Astrocyte (in vitro differentiated cells and primary cell): ENCODE results near the gene CISD1.

Experiments used
- EZH2 ChIP-seq: IDR thresholded peaks from 2 replicates; pipeline ENCODE4 v1.6.1; 2012; ENCODE audit warnings: mild to moderate bottlenecking, low read length, inconsistent platforms; ENCODE audit not compliant: insufficient read depth
- TF ChIP-seq, protein P1 (sequence below): IDR thresholded peaks from 2 replicates; pipeline ENCODE4 v1.5.1; 2011; ENCODE audit warnings: low read depth, mild to moderate bottlenecking, inconsistent platforms, low read length, moderate library complexity; ENCODE audit not compliant: insufficient read depth

DNA sequence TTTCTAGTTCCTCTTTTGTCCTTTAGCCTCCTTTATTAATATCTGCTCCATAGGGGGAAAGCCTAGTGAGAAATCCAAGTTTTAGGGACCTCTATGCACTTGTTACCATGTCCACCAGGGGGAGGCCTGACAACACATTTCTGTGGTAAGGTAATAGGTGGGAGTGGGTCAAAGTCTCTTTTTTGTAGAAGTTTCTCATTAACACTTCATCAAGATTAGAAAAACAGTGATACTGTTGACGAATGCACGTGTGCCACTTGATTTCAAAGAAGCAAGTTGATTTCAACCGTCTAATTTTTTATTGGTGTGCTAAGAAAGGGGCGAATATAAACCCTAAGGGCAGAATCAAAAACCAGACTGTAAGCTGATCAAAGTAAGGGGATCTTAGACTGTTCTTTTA is 30.6 kb downstream of the CISD1 start:
- no peak for TF ChIP-seq EZH2
- TF ChIP-seq, protein P1, sequence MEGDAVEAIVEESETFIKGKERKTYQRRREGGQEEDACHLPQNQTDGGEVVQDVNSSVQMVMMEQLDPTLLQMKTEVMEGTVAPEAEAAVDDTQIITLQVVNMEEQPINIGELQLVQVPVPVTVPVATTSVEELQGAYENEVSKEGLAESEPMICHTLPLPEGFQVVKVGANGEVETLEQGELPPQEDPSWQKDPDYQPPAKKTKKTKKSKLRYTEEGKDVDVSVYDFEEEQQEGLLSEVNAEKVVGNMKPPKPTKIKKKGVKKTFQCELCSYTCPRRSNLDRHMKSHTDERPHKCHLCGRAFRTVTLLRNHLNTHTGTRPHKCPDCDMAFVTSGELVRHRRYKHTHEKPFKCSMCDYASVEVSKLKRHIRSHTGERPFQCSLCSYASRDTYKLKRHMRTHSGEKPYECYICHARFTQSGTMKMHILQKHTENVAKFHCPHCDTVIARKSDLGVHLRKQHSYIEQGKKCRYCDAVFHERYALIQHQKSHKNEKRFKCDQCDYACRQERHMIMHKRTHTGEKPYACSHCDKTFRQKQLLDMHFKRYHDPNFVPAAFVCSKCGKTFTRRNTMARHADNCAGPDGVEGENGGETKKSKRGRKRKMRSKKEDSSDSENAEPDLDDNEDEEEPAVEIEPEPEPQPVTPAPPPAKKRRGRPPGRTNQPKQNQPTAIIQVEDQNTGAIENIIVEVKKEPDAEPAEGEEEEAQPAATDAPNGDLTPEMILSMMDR = peak; percentile 90
